Body of pancreas (tissue), 4 donors: ENCODE measurements around the gene CHD6.

Experiments used
- POLR2A ChIP-seq, 3 donors: fragments of 450-650 bp; IDR thresholded peaks; one replicate each; pipeline ENCODE4 v1.6.1; 2016; ENCODE audit warnings: antibody characterized with exemption in 3 of 3, mild to moderate bottlenecking in 2 of 3
- TF ChIP-seq, protein P1 (sequence below), 7 experiments: fragments of 450-650 bp in 4 of 7; fragments of 200-600 bp in 3 of 7; sonication (generic) in 3 of 7; IDR thresholded peaks; one replicate each; pipeline ENCODE4 v1.5.1; 2016 to 2019; ENCODE audit warnings: antibody characterized with exemption in 7 of 7

DNA sequence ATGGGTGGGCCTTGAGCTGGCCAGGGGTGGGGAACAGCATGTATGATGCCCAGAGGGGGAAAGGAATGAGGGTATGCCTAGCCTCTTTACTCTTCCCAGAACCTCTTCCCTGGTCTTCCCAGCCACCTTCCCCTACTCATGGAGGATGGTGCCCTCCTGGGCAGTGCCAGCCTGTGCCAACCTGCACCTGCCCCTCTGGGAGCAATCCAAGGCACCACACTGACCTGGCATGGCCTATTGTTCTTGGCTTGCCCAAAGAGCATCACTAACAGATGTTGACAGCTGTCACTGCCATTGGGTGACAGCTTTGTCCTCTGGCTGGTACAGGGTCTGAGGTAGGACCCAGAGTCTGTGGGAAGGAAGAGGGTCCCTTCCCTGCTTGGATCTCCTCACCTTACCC lies 264.6 kb downstream of the CHD6 start:
- TF ChIP-seq, protein P1, sequence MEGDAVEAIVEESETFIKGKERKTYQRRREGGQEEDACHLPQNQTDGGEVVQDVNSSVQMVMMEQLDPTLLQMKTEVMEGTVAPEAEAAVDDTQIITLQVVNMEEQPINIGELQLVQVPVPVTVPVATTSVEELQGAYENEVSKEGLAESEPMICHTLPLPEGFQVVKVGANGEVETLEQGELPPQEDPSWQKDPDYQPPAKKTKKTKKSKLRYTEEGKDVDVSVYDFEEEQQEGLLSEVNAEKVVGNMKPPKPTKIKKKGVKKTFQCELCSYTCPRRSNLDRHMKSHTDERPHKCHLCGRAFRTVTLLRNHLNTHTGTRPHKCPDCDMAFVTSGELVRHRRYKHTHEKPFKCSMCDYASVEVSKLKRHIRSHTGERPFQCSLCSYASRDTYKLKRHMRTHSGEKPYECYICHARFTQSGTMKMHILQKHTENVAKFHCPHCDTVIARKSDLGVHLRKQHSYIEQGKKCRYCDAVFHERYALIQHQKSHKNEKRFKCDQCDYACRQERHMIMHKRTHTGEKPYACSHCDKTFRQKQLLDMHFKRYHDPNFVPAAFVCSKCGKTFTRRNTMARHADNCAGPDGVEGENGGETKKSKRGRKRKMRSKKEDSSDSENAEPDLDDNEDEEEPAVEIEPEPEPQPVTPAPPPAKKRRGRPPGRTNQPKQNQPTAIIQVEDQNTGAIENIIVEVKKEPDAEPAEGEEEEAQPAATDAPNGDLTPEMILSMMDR (IDR thresholded peaks at IDR 0.05): no peak
- TF ChIP-seq POLR2A (IDR thresholded peaks at IDR 0.05): no peak
